GM21360 (cell line): ENCODE measurements around the gene PRH2.

ENCODE experiments used
- ATAC-seq: cut with Tn5 transposase; IDR thresholded peaks from one replicate; pipeline ENCODE4 v1.9.1; 2021; ENCODE audit warnings: mild to moderate bottlenecking, moderate library complexity; ENCODE audit not compliant: unreplicated experiment

Gene PRH2

GRCh38 chr12:10928746-10929286 is at the start of gene PRH2:
PRH2 (plus strand) TSS chr12:10929236; CDS start chr12:10929274, 38 bp downstream.
- ATAC-seq, result no peak

DNA sequence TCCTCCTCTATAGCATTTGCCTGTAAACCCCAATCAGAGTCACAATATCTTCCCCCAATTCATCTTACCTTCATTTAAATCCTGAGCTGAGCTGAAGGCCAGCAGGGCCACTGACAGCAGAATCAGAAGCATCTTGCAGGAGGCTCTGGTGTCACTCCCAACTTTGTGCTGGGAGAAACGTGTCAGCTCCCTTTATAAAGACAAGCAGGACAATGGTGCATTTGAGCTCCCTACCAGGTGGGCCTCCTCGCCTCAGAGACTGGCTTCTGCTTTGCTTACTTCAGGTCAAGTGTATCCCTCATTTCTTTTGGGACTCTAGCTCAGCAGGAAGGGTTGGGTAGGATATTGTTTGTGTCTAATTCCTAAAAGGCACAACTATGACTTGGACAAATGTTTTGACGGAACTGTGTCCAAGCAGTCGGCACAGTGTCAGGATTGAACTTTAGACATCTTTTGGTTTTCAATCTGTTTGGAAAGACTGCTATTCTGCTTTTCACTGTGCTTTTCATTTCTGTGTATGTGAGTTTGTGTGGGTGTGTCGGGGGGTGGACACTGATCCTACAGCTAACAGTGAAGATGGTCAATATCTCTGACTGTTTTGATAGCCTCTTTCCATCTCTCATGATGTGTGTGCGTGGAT is 44.8 kb upstream of the PRH2 start, which contains the start of gene PRH1:
Gene PRH1, minus strand, starts transcription at position 170 of the 640 bp plus-strand sequence. Its CDS starts 38 bp downstream, at position 132.
- no peak for ATAC-seq

DNA sequence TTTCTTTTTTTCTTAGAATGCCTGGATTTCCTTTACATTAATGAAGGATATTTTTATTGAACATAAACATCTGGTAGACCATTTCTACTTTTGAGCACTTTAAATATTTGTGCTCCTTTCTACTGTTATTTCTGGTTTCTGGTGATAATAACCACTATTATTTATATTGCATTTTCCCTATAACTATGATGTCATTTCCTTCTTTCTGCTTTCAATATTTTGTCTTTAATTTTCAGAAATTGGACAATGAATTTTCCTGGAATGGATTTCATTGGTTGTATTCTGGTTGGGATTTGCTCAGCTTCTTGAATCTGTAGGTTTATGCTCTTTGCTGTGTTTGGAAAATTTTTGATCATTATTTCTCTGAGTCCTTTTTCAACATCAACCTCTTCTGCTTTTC is 39.8 kb upstream of the PRH2 start:
- no peak for ATAC-seq

DNA sequence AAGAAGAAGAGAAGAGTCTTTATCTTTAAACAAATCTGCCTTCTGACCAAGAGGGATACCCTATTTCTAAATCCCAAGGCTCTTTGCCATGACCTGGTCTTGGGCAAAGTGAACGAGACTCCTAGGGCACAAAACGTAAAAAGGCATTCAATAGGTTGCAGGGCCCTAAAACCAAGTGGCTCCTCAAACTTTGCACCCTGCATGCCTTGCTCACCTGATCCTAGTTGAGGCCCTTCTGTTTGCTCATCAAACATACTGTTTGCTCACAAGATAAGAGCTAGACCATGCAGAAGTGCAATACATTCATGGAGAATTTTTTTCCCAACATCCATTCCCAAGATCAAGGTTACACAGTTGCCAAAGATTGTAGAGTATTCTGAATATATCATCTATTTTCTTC is 37.1 kb upstream of the PRH2 start:
- ATAC-seq, result no peak

GRCh38 chr12:10896854-10897253 is 32.2 kb upstream of the PRH2 start:
- ATAC-seq, result no peak

- ATAC-seq, result no peak
These were observed 28.5 kb upstream of the PRH2 start for GRCh38 chr12:10900530-10900929.

- ATAC-seq, result no peak
These were observed 28.1 kb upstream of the PRH2 start for GRCh38 chr12:10900972-10901371.

- no peak for ATAC-seq
These were observed 27.6 kb upstream of the PRH2 start for GRCh38 chr12:10901427-10901826.

DNA sequence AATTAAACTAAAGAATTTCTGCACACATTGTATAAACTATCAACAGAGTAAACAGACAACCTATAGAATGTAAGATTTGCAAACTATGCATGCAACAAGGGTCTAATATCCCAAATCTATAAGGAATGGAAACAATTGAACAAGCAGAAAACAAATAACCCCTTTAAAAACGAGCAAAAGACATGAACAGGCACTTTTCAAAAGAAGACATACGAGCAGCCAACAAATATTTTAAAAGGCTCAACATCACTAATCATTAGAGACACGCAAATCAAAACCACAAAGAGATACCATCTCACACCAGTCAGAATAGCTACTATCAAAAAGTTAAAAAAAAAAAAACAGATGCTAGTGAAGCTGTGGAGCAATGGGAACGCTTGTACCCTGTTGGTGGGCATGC is 24.4 kb upstream of the PRH2 start:
- ATAC-seq, result no peak

DNA sequence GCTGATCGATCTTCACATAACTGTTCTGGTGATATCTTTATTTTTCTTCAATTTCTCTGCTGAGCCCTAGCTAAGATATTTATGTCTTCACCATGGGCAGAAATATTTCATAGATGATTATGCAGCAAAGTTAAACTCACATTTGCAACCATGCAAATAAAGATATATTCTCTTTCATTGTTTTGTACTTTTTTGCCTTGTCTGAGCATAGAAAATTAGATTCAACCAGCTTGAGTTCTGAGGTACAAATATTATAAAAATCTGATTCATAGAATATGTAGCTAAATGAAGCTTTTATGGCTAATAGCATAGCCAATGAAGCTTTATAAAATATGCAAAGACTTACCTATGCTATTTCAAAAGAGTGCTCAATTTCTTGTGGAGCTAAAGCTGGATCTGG is 19.6 kb upstream of the PRH2 start, which contains the start of gene TAS2R13:
Gene TAS2R13, minus strand, starts transcription at position 101 of the 400 bp plus-strand sequence. CDS start 264 bp downstream, outside the sequence.
- ATAC-seq, result no peak

GRCh38 chr12:10910380-10910779 is 18.7 kb upstream of the PRH2 start:
- no peak for ATAC-seq

GRCh38 chr12:10919809-10920208 is 9.2 kb upstream of the PRH2 start:
- no peak for ATAC-seq

DNA sequence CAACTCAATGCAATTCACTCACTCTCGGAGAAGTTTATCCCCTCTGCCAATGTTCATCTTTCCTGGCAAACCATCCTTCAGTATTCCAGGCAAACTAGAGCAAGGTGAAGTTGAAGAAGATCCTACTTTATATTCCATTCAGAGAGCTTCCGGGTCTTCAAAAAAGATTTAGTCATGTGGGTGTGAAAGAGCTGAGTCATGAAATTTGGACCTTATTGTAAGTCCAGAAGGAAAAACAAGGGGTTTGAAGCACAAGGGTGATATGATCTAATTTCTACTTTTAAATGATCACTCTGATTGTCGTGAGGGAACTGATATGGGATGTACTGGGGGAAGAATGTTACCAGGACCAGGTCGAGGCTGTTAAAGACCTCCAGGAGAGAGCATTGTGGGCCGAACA is 2.8 kb upstream of the PRH2 start:
- no peak for ATAC-seq

DNA sequence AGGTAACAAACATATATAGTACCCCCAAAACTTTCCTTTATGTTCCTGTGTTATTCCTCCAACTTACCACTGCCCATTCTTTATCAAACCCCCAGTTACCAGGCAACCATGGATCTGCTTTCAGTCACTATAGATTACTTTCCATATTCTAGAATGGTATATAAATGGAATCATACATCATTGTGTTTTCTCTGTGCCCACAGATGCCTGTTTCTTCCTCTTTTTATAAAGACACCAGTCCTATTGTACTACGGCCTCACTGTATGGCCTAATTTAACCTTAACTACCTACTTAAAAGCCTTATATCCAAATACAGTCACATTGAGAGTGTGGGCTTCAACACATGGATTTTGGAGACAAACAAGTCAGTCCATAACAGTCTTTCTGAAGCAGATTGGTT is 7.5 kb downstream of the PRH2 start:
- ATAC-seq, result no peak

DNA sequence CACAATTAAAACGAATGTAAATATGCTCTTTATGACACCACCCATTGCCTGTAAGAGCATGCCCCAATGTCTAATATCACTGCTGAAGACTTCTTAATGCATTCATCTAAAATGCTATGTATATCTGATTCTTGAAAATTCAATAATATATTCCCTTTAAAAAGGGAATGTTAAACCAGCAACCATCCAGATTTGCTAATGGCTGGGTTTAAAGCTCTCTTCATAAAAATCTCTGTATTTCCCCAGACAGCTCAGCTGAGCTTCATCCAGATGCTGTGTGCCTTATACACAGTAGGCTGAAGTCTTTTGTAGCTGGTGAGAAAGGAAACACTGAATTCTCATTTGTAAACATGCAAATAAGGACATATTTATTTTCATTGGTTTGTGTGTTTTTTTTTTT is 10.1 kb downstream of the PRH2 start, which contains the start of gene TAS2R14:
Gene TAS2R14, minus strand, starts transcription at position 101 of the 400 bp plus-strand sequence. Its CDS starts 56 bp downstream, at position 45.
- no peak for ATAC-seq

DNA sequence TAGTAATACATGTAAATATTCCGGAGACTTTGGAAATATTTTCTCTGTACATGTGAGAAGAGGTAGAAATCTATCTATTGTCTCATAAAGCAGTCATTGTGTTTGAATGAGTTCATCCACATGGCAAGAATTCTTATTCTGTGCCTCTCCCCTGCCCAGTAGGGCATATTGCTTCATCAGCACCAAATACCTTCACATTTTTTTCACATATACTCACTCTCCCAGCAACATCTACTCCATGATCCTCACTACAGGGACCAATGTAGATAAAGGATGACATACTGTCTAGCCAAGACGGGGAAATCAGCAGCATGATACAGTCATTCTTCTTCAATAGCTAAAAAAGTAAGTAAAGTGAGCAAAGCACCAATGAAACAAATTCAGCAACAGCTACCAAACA is 11.4 kb downstream of the PRH2 start:
- no peak for ATAC-seq

- ATAC-seq, result no peak
These were observed 12.3 kb downstream of the PRH2 start for GRCh38 chr12:10941369-10941768.

DNA sequence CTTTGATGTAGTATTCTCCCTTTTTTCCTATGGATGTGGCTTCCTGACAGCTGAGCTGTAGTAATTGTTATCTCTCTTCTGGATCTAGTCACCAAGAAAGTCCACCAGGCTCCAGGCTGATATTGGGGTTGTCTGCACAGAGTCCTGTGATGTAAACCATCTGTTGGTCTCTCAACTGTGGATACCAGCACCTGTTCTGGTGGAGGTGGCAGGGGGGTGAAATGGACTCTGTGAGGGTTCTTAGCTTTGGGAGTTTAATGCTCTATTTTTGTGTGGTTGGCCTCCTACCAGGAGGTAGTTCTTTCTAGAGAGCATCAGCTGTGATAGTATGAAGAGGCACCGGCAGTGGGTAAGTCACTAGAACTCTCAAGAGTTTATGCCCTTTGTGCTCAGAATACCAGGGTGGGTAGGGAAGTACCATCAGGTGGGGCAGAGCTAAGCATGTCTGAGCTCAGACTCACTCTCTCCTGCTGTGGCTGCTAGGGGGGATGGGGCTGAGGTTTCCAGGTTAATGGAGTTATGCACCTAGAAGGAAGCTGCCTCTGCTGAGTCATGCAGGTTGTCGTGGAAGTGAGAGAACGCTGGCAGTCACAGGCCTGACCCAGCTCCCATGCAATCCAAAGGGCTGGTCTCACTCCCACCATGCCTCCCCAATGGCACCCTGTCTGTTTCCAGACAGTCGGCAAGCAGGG is 13.0 kb downstream of the PRH2 start:
- no peak for ATAC-seq

GRCh38 chr12:10943167-10943566 is 14.1 kb downstream of the PRH2 start:
- no peak for ATAC-seq

DNA sequence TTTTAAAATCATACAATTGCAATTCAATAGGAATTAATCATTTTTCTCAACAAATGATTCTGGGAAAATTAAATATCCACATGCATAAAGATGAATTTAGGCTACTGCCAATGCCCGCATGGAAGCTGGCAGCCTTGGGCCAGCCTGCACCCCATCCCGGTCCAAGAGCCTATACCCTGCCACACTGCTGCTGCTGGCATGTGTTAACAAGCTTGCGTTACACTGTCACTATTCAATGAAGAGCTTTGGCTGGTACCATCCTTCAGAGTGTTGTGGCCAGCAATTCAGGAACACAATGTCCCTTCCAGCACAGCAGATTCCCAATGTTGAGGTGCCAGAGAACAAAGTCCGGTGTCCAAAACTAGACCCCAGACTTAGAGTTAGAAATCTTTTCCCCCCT is 23.6 kb downstream of the PRH2 start:
- ATAC-seq, result no peak

DNA sequence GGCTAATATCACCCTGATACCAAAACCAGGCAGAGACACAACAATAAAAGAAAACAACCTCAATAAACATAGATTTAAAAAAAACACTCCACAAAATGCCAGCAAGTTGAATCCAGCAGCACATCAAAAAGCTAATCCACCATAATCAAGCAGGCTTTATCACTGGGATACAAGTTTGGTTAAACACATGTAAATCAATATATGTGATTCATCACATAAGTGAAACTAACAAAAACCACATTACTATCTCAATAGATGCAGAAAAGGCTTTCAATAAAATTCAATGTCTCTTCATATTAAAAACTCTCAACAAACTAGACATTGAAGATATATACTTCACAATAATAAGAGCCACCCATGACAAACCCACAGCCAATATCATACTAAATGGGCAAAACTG is 27.0 kb downstream of the PRH2 start:
- no peak for ATAC-seq

GRCh38 chr12:10957741-10958140 is 28.7 kb downstream of the PRH2 start:
- no peak for ATAC-seq
